ENCODE results near the gene KL. TPM values are rescaled to one million over a fixed set of nuclear protein-coding genes. Genes with fewer than 3 reads are reported as not detected.

KL gene
- total RNA-seq, 1 experiment from 2014 or later: 0.28 TPM

GRCh38 chr13:33033051-33033812 lies 17.0 kb downstream of the KL start:
- Histone ChIP-seq H3K4me3 (ENCODE audit: low read depth in 2 of 2, low read length in 2 of 2) (no peak overlapping the region), H3K36me3 (ENCODE audit: control insufficient read depth, insufficient read depth, low read length) (no peaks in the 10 kb centered on the region), H3K4me1 (ENCODE audit: control insufficient read depth, insufficient read depth, low read length) (no peaks in the 10 kb centered on the region), H3K27me3 (ENCODE audit: control insufficient read depth, insufficient read depth, low read length) (no peaks in the 10 kb centered on the region; the same call in 1 of the 2 replicates), H3K9me3 (ENCODE audit: control insufficient read depth, insufficient read depth, low read depth, low read length) (no peaks in the 10 kb centered on the region), H3K27ac (ENCODE audit: low read length) (no peak overlapping the region)
- ChIA-PET POLR2A (no interaction called here), CTCF (no interaction called here)
- in situ Hi-C loops (cut with HindIII; ENCODE audit: low pct_unique_long_range_greater_than_20kb, low sequenced_read_pairs) (no loop called here), intact Hi-C loops (cut with micrococcal nuclease; ENCODE audit: unreplicated experiment) (no loop called here)
- no peak for TF ChIP-seq POLR2AphosphoS5 (IDR thresholded peaks at IDR 0.05; ENCODE audit: low read depth, low read length)
- no peak for TF ChIP-seq REST (IDR thresholded peaks at IDR 0.05; ENCODE audit: insufficient read depth in 1 of 2, low read depth in 2 of 2, low read length in 1 of 2)
- TF ChIP-seq SIN3A (IDR thresholded peaks at IDR 0.05; ENCODE audit: borderline replicate concordance, insufficient read depth, low read depth, low read length): no peak
- TF ChIP-seq TCF7L2 (IDR thresholded peaks at IDR 0.05; ENCODE audit: low read depth, low read length): no peak
- TF ChIP-seq CTCF (IDR thresholded peaks at IDR 0.05): no peak
- no TSS peak for BruUV-seq (replicated peaks)
- no peak for ATAC-seq
- no peak for DNase-seq (ENCODE audit: low read depth, low spot score)

- DNase-seq (ENCODE audit: low read depth, low spot score): no peak
- Histone ChIP-seq H3K36me3 (ENCODE audit: control insufficient read depth, insufficient read depth, low read length) (no peaks in the 10 kb centered on the region), H3K27me3 (ENCODE audit: control insufficient read depth, insufficient read depth, low read length) (no peaks in the 10 kb centered on the region; the same call in 1 of the 2 replicates), H3K4me1 (ENCODE audit: control insufficient read depth, insufficient read depth, low read length) (no peaks in the 10 kb centered on the region), H3K4me3 (ENCODE audit: low read depth in 2 of 2, low read length in 2 of 2) (no peak overlapping the region), H3K27ac (ENCODE audit: low read length) (no peak overlapping the region), H3K9me3 (ENCODE audit: control insufficient read depth, insufficient read depth, low read depth, low read length) (no peaks in the 10 kb centered on the region)
- intact Hi-C loops (cut with micrococcal nuclease; ENCODE audit: unreplicated experiment): no loop called here
- BruUV-seq (replicated peaks): no TSS peak
- TF ChIP-seq REST (IDR thresholded peaks at IDR 0.05; ENCODE audit: insufficient read depth in 1 of 2, low read depth in 2 of 2, low read length in 1 of 2) (no peak), CTCF (IDR thresholded peaks at IDR 0.05) (no peak), SIN3A (IDR thresholded peaks at IDR 0.05; ENCODE audit: borderline replicate concordance, insufficient read depth, low read depth, low read length) (no peak), POLR2AphosphoS5 (IDR thresholded peaks at IDR 0.05; ENCODE audit: low read depth, low read length) (no peak), TCF7L2 (IDR thresholded peaks at IDR 0.05; ENCODE audit: low read depth, low read length) (no peak)
- in situ Hi-C loops (cut with HindIII; ENCODE audit: low pct_unique_long_range_greater_than_20kb, low sequenced_read_pairs): no loop called here
- ATAC-seq: no peak
- POLR2A ChIA-PET: no interaction called here
- CTCF ChIA-PET: no interaction called here
Observed at GRCh38 chr13:33033986-33034385, 17.8 kb downstream of the KL start.

Data from Panc1 (cell line).